H1 (cell line): ENCODE results near the gene ARHGEF12. TPM values are rescaled to one million over a fixed set of nuclear protein-coding genes. Genes with fewer than 3 reads are reported as not detected.

Experiments
- RXRA ChIP-seq: IDR thresholded peaks from 2 replicates; pipeline ENCODE4 v1.6.1; 2011; ENCODE audit warnings: low read depth, mild to moderate bottlenecking, low read length, moderate library complexity; ENCODE audit not compliant: insufficient read depth
- USF2 ChIP-seq: IDR thresholded peaks from 2 replicates; pipeline ENCODE4 v1.6.1; 2011; ENCODE audit warnings: low read length, improper control_type of control experiment
- polyA plus RNA-seq, 7 experiments: library from polyadenylated mRNA; depleted of rRNA in 3 of 7; stranded (reverse) in 5 of 7; unstranded in 2 of 7; fragments of >200 nt in 5 of 7; fragments of 200-250 nt in 2 of 7; gene quantifications; 1 replicate in 5 of 7; 2 replicates in 1 of 7; 4 replicates in 1 of 7; pipeline versions ENCODE4 v1.2.1 to v1.2.3, GENCODE V29; 2011 to 2013; ENCODE audit warnings: missing spikeins in 2 of 7, mixed read lengths in 2 of 7
- total RNA-seq: library from RNA; stranded (reverse); fragmentation: NEBNext Ultra II Directional; extraction: Animal tissue kit (Norgen Biotek cat#: 25700); gene quantifications from 2 replicates; pipeline ENCODE4 v1.2.1, GENCODE V29; 2021

The ARHGEF12 gene
- total and polyA plus RNA-seq, 2 of the 8 experiments (the other 6 are each of a cell fraction or from before 2014, with no cell fraction given), result 5.1 to 33.7 TPM

GRCh38 chr11:120523196-120523595, 187.0 kb downstream of the ARHGEF12 start (continued):
- TF ChIP-seq USF2, result no peak
- no peak for TF ChIP-seq RXRA
- TF ChIP-seq, all 59 proteins: peak for 0
